Upper lobe of left lung (tissue), 4 donors: ENCODE results near the gene RHOT2.

Experiments
- EP300 ChIP-seq, 4 donors: sonication (generic); formaldehyde crosslinking; IDR thresholded peaks; one replicate each; pipeline ENCODE4 v1.5.1; 2017; ENCODE audit warnings: antibody characterized with exemption in 4 of 4, control low read depth in 2 of 4
- POLR2A ChIP-seq, 4 donors: fragments of 450-650 bp; IDR thresholded peaks; one replicate each; pipeline ENCODE4 v1.5.1; 2016 to 2017; ENCODE audit warnings: antibody characterized with exemption in 4 of 4, mild to moderate bottlenecking in 2 of 4
- POLR2AphosphoS5 ChIP-seq, 2 donors: sonication (generic); formaldehyde crosslinking; IDR thresholded peaks; one replicate each; pipeline ENCODE4 v1.5.1; 2017; ENCODE audit warnings: antibody characterized with exemption in 2 of 2
- TF ChIP-seq, protein P1 (sequence below), 6 experiments: fragments of 450-650 bp in 4 of 6; fragments of 200-600 bp in 2 of 6; sonication (generic) in 2 of 6; IDR thresholded peaks; one replicate each; pipeline ENCODE4 v1.5.1; 2016 to 2019; ENCODE audit warnings: antibody characterized with exemption in 6 of 6

DNA sequence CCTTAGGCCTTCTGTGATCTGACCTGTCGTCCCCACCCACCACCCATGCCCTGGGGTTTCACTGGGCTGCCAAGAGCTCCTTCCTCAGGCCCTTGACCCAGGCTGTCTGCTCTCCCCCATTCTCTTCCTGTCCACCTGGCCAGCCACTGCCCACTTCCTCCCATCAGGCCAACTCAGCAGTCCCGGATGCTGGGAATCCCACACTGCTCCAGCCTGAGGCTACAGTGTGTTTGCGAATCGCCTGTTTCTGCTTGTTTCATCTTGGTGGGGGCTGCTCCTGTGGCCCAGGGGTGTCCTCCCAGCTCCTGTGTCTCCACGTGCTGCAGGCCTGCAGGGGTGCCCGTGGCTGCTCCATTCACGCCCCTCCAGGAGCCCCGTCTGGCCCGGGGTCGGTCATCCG, 46.1 kb downstream of the RHOT2 start:
- TF ChIP-seq POLR2A (IDR thresholded peaks at IDR 0.05): no peak
- TF ChIP-seq, protein P1, sequence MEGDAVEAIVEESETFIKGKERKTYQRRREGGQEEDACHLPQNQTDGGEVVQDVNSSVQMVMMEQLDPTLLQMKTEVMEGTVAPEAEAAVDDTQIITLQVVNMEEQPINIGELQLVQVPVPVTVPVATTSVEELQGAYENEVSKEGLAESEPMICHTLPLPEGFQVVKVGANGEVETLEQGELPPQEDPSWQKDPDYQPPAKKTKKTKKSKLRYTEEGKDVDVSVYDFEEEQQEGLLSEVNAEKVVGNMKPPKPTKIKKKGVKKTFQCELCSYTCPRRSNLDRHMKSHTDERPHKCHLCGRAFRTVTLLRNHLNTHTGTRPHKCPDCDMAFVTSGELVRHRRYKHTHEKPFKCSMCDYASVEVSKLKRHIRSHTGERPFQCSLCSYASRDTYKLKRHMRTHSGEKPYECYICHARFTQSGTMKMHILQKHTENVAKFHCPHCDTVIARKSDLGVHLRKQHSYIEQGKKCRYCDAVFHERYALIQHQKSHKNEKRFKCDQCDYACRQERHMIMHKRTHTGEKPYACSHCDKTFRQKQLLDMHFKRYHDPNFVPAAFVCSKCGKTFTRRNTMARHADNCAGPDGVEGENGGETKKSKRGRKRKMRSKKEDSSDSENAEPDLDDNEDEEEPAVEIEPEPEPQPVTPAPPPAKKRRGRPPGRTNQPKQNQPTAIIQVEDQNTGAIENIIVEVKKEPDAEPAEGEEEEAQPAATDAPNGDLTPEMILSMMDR (IDR thresholded peaks at IDR 0.05): no peak
- TF ChIP-seq POLR2AphosphoS5 (IDR thresholded peaks at IDR 0.05): no peak
- TF ChIP-seq EP300 (IDR thresholded peaks at IDR 0.05): no peak
